RWPE2 (cell line): ENCODE measurements around the gene PPM1H.

Source experiments
- ATAC-seq: fragments of 200-7000 bp; cut with Tn5 transposase; 3 replicates; pipeline ENCODE4 v1.9.1; 2021; ENCODE audit warnings: low read depth
- DNase-seq: peaks from one replicate; pipeline ENCODE4 v3.0.0-alpha.2; 2020; ENCODE audit warnings: low spot score
- H3K27ac ChIP-seq: fragments of 450-650 bp; 2 replicates; pipeline ENCODE4 v1.5.1; 2017; ENCODE audit warnings: mild to moderate bottlenecking; ENCODE audit not compliant: poor library complexity, severe bottlenecking
- H3K27me3 ChIP-seq: fragments of 250-450 bp; sonication (Bioruptor Pico); 2 replicates; pipeline ENCODE4 v1.5.1; 2021; ENCODE audit warnings: mild to moderate bottlenecking, moderate library complexity; ENCODE audit not compliant: insufficient read depth, poor library complexity, severe bottlenecking
- H3K36me3 ChIP-seq: fragments of 250-450 bp; sonication (Bioruptor Pico); 2 replicates; pipeline ENCODE4 v1.5.1; 2020; ENCODE audit warnings: low read depth, mild to moderate bottlenecking, moderate library complexity
- H3K4me1 ChIP-seq: fragments of 250-450 bp; sonication (Bioruptor Pico); 2 replicates; pipeline ENCODE4 v1.5.1; 2021; ENCODE audit warnings: mild to moderate bottlenecking, moderate library complexity; ENCODE audit not compliant: insufficient read depth, poor library complexity, severe bottlenecking
- H3K4me3 ChIP-seq: fragments of 250-450 bp; sonication (Bioruptor Pico); 2 replicates; pipeline ENCODE4 v1.5.1; 2021; ENCODE audit warnings: mild to moderate bottlenecking, moderate library complexity; ENCODE audit not compliant: severe bottlenecking
- H3K9me3 ChIP-seq: fragments of 250-450 bp; sonication (Bioruptor Pico); 2 replicates; pipeline ENCODE4 v1.5.1; 2021; ENCODE audit warnings: mild to moderate bottlenecking, moderate library complexity; ENCODE audit not compliant: severe bottlenecking
- TF ChIP-seq, protein P1 (sequence below): fragments of 450-650 bp; IDR thresholded peaks from one replicate; pipeline ENCODE4 v1.5.1; 2017; ENCODE audit warnings: mild to moderate bottlenecking, moderate library complexity; ENCODE audit not compliant: poor library complexity, severe bottlenecking

PPM1H gene

DNA sequence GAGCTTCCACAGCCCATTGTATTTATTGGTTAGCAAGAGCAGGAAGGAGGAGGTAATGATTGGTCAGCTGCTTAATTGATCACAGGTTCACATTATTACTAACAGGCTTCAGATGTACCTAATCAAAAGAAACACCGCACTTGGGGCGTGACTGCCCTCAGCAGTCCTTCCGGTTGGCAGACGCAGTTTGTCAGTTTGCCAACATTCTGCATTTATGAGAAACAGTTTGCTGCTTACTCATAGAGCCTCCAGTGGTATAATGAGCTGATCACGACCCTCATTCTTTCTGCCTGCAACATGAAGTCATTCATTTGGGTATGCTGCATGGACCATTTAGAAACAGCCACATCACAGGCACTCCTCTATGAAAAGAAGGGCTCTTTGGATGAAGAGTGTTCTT, 42.5 kb upstream of the PPM1H start:
- DNase-seq (no peak), ATAC-seq (no peak)
- Histone ChIP-seq H3K27me3 (peaks cover 8% of the 10 kb centered on the region), H3K9me3 (no peaks in the 10 kb centered on the region), H3K27ac (no peak overlapping the region), H3K4me1 (no peaks in the 10 kb centered on the region), H3K4me3 (no peak overlapping the region), H3K36me3 (no peaks in the 10 kb centered on the region)
- TF ChIP-seq, protein P1, sequence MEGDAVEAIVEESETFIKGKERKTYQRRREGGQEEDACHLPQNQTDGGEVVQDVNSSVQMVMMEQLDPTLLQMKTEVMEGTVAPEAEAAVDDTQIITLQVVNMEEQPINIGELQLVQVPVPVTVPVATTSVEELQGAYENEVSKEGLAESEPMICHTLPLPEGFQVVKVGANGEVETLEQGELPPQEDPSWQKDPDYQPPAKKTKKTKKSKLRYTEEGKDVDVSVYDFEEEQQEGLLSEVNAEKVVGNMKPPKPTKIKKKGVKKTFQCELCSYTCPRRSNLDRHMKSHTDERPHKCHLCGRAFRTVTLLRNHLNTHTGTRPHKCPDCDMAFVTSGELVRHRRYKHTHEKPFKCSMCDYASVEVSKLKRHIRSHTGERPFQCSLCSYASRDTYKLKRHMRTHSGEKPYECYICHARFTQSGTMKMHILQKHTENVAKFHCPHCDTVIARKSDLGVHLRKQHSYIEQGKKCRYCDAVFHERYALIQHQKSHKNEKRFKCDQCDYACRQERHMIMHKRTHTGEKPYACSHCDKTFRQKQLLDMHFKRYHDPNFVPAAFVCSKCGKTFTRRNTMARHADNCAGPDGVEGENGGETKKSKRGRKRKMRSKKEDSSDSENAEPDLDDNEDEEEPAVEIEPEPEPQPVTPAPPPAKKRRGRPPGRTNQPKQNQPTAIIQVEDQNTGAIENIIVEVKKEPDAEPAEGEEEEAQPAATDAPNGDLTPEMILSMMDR, result no peak

GRCh38 chr12:62976110-62976662, 41.2 kb upstream of the PPM1H start:
- Histone ChIP-seq H3K4me1 (no peaks in the 10 kb centered on the region), H3K9me3 (no peaks in the 10 kb centered on the region), H3K27ac (no peak overlapping the region), H3K36me3 (no peaks in the 10 kb centered on the region), H3K4me3 (no peak overlapping the region), H3K27me3 (peaks cover 8% of the 10 kb centered on the region)
- DNase-seq (no peak), ATAC-seq (no peak)
- TF ChIP-seq, protein P1, result no peak

GRCh38 chr12:62971769-62972525, 37.0 kb upstream of the PPM1H start:
- Histone ChIP-seq H3K27me3 (peaks cover 8% of the 10 kb centered on the region), H3K36me3 (no peaks in the 10 kb centered on the region), H3K9me3 (no peaks in the 10 kb centered on the region), H3K27ac (no peak overlapping the region), H3K4me1 (no peaks in the 10 kb centered on the region), H3K4me3 (no peak overlapping the region)
- TF ChIP-seq, protein P1, result no peak
- DNase-seq (no peak), ATAC-seq (no peak)

- ATAC-seq (no peak), DNase-seq (no peak)
- Histone ChIP-seq H3K9me3 (no peaks in the 10 kb centered on the region), H3K27me3 (peaks cover 8% of the 10 kb centered on the region), H3K4me3 (no peak overlapping the region), H3K27ac (no peak overlapping the region), H3K36me3 (no peaks in the 10 kb centered on the region), H3K4me1 (no peaks in the 10 kb centered on the region)
- TF ChIP-seq, protein P1, result no peak
These were observed 34.7 kb upstream of the PPM1H start for GRCh38 chr12:62969695-62970094.

DNA sequence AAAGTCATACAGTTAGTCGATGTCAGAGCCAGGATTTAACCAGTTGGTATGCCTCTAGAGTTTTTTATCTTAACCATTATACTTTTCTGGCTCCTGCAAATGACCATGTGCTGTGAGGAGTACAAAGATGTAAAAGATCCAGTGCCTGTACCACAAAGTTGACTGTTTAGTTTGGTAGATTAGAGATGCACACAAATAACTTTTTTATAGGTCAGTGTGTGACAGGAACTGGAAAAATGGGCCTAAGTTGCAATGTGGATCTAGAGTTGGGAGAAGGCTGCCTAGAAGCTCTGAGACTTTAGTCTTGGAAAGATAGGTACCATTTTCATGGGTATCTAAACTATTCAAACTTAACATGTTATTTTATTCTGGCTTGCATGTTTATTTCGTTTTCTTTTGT, 32.8 kb upstream of the PPM1H start:
- Histone ChIP-seq H3K9me3 (no peaks in the 10 kb centered on the region), H3K4me1 (no peaks in the 10 kb centered on the region), H3K36me3 (no peaks in the 10 kb centered on the region), H3K27ac (no peak overlapping the region), H3K27me3 (peaks cover 2% of the 10 kb centered on the region), H3K4me3 (no peak overlapping the region)
- no peak for ATAC-seq
- no peak for DNase-seq
- TF ChIP-seq, protein P1, result no peak
